Fibroblast of villous mesenchyme (primary cell): ENCODE measurements around the gene RNASE13. TPM values are rescaled to one million over a fixed set of nuclear protein-coding genes. Genes with fewer than 3 reads are reported as not detected.
A peak's percentile ranks its signal among the peaks of the same experiment; 100 is the strongest.
"Not testable (repeated sequence)": the region's sequence is repeated elsewhere in the genome, so short reads cannot be mapped to it uniquely, and the experiment has no call there.

Experiments
- DNase-seq: peaks from one replicate; pipeline ENCODE4 v3.0.0-alpha.2; 2010; ENCODE audit warnings: low read depth
- H3K4me3 ChIP-seq: 2 replicates; pipeline ENCODE4 v1.5.1; 2011; ENCODE audit warnings: low read depth, mild to moderate bottlenecking, low read length
- total RNA-seq: library from RNA; depleted of rRNA; stranded (reverse); fragments of >200 nt; gene quantifications from 2 replicates; pipeline ENCODE4 v1.2.3, GENCODE V29; 2012
- TF ChIP-seq, protein P1 (sequence below): IDR thresholded peaks from 2 replicates; pipeline ENCODE4 v1.5.1; 2012; ENCODE audit warnings: low read depth, mild to moderate bottlenecking, low read length; ENCODE audit not compliant: insufficient read depth

Gene RNASE13
- total RNA-seq, 1 donor: not detected

GRCh38 chr14:21015312-21015711 lies 19.3 kb downstream of the RNASE13 start:
- H3K4me3 ChIP-seq: no peak overlapping the region
- no peak for DNase-seq
- TF ChIP-seq, protein P1, sequence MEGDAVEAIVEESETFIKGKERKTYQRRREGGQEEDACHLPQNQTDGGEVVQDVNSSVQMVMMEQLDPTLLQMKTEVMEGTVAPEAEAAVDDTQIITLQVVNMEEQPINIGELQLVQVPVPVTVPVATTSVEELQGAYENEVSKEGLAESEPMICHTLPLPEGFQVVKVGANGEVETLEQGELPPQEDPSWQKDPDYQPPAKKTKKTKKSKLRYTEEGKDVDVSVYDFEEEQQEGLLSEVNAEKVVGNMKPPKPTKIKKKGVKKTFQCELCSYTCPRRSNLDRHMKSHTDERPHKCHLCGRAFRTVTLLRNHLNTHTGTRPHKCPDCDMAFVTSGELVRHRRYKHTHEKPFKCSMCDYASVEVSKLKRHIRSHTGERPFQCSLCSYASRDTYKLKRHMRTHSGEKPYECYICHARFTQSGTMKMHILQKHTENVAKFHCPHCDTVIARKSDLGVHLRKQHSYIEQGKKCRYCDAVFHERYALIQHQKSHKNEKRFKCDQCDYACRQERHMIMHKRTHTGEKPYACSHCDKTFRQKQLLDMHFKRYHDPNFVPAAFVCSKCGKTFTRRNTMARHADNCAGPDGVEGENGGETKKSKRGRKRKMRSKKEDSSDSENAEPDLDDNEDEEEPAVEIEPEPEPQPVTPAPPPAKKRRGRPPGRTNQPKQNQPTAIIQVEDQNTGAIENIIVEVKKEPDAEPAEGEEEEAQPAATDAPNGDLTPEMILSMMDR: no peak

GRCh38 chr14:21014761-21015190 lies 19.8 kb downstream of the RNASE13 start:
- H3K4me3 ChIP-seq: no peak overlapping the region
- TF ChIP-seq, protein P1: peak; percentile 95
- DNase-seq: peak; percentile 83

GRCh38 chr14:21011136-21011535 lies 23.5 kb downstream of the RNASE13 start:
- H3K4me3 ChIP-seq: no peak overlapping the region
- DNase-seq: no peak
- TF ChIP-seq, protein P1: no peak

GRCh38 chr14:21009721-21010120 lies 24.9 kb downstream of the RNASE13 start:
- DNase-seq: peak; percentile 49
- H3K4me3 ChIP-seq: not testable (repeated sequence)

GRCh38 chr14:21003788-21004346 lies 30.7 kb downstream of the RNASE13 start:
- TF ChIP-seq, protein P1: no peak
- no peak for DNase-seq
- H3K4me3 ChIP-seq: no peak overlapping the region

DNA sequence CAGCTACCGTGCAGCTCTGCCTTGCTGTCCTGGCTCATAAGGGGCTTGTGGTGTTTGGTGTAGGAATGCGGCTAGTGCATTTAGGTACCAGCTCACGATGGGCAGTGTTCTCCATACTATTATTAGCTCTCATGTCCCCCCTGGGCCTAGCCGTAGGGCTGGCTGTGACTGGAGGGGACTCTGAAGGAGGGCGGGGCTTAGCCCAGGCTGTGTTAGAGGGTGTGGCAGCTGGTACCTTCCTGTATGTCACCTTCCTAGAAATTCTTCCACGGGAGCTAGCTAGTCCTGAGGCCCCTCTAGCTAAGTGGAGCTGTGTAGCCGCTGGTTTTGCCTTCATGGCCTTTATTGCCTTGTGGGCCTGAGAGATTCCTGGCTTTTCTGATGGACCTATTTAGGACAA lies 33.4 kb downstream of the RNASE13 start:
- TF ChIP-seq, protein P1: no peak
- no peak overlapping the region for H3K4me3 ChIP-seq
- DNase-seq: no peak

- no peak for DNase-seq
- H3K4me3 ChIP-seq: no peak overlapping the region
- TF ChIP-seq, protein P1: no peak
Measured at GRCh38 chr14:20999591-20999990, 35.0 kb downstream of the RNASE13 start.
